Right cardiac atrium (tissue), 5 donors: ENCODE results near the gene ASCC1. TPM values are rescaled to one million over a fixed set of nuclear protein-coding genes. Genes with fewer than 3 reads are reported as not detected.
"Not testable (repeated sequence)": the region's sequence is repeated elsewhere in the genome, so short reads cannot be mapped to it uniquely, and the experiment has no call there.

Experiments used
- ATAC-seq, 2 donors: fragments of 200-7000 bp; cut with Tn5 transposase; one replicate each; pipeline versions ENCODE4 v1.8.0 to v1.9.1; 2020; ENCODE audit warnings: moderate library complexity in 2 of 2, mild to moderate bottlenecking in 1 of 2
- DNase-seq, 3 donors: peaks; one replicate each; pipeline ENCODE4 v3.0.0-alpha.2; 2020
- H3K27ac ChIP-seq: one replicate; pipeline ENCODE4 v1.5.1; 2013; ENCODE audit warnings: mild to moderate bottlenecking, low read length, control low read depth, moderate library complexity
- H3K27me3 ChIP-seq: one replicate; pipeline ENCODE4 v1.6.1; 2013; ENCODE audit not compliant: control insufficient read depth, insufficient read depth
- H3K4me1 ChIP-seq: one replicate; pipeline ENCODE4 v1.6.1; 2013; ENCODE audit warnings: low read length; ENCODE audit not compliant: control insufficient read depth, insufficient read depth
- H3K4me3 ChIP-seq: one replicate; pipeline ENCODE4 v1.5.1; 2013; ENCODE audit warnings: low read length, control low read depth
- H3K9me3 ChIP-seq: one replicate; pipeline ENCODE4 v1.6.1; 2013; ENCODE audit warnings: low read length; ENCODE audit not compliant: control insufficient read depth
- WGBS: extraction: QIAGEN DNeasy Blood & Tissue Kit; methylation state at CpG from one replicate; pipeline ENCODE4 v1.1.7; 2013; 5-methylcytosine and 5-hydroxymethylcytosine counted together
- intact Hi-C, 4 donors: fragments of 100-400 bp; cut with DNase I; formaldehyde crosslinking; loops; one replicate each; pipeline versions ENCODE4 v1.11.0 to v1.14.0; 2022 to 2023
- polyA plus RNA-seq: library from polyadenylated mRNA; stranded (reverse); fragments of 200-250 nt; gene quantifications from one replicate; pipeline ENCODE4 v1.2.3, GENCODE V29; 2013
- total RNA-seq, 4 donors: library from RNA; stranded (reverse); fragmentation: NEBNext Ultra II Directional; extraction: Animal tissue kit (Norgen Biotek cat#: 25700); gene quantifications; one replicate each; pipeline ENCODE4 v1.2.1, GENCODE V29; 2021
- donor health status: healthy with polysubstance abuse.
- donor health status: DM: no; HTN: yes; CAD: no.
- donor health status: DM: no; HTN: no; CAD: no.
- donor health status: DM: no; HTN: yes; CAD: no; lungs with severe emphysema.
- donor health status: DM: yes; HTN: yes; CAD: no.

Gene ASCC1
- total and polyA plus RNA-seq, 5 donors: 26.0 to 37.9 (median 31.6) TPM

DNA sequence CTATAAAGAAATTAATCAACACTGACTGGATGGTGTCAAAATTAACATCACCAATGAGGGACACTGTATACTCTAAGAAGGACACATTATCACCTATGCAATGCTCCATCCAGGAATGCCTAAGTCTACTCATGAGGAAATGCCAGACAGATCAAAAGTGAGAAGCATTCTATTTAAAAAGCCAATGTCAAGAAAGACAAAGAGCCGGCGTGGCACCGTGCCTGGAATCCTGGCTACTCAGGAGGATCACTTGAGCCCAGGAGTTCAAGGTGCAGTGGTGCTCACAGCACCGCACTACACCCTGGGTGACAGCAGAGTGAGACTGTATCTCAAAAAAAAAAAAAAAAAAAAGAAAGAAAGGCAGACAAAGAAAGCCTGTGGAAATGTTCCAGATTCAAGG, 45.8 kb downstream of the ASCC1 start:
- DNase-seq: peak in 1 of 3 donors; percentile 58
- ATAC-seq: peak; percentile 47 to 58
- Histone ChIP-seq H3K4me1 (peaks cover 7% of the 10 kb centered on the region), H3K4me3 (no peak overlapping the region), H3K27me3 (no peaks in the 10 kb centered on the region), H3K9me3 (no peaks in the 10 kb centered on the region), H3K27ac (no peak overlapping the region)
- WGBS: 68% methylated on average over 4 of the region's 4 CpGs
- intact Hi-C loops: no loop called here

DNA sequence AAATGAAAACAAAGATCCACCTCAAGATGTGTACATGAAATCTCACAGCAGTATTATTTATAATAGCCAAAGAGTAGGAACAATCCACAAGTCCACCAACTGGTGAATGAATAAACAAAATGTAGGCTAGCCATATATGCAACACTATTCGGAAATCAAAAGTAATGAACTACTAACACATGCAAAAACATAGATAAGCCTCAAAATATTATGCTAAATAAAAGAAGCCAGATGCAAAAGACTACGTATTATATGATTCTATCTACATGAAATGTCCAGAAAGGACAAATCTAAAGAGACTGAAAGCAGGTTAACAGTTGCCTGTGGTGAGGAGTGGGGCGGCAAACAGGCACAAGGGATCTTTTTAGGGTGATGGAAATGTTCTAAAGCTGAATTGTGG, 49.0 kb downstream of the ASCC1 start:
- no peak overlapping the region for H3K4me3 ChIP-seq
- intact Hi-C loops: no loop called here
- no peak for ATAC-seq
- H3K9me3 ChIP-seq: no peaks in the 10 kb centered on the region
- no peak overlapping the region for H3K27ac ChIP-seq
- DNase-seq: no peak
- no peaks in the 10 kb centered on the region for H3K27me3 ChIP-seq
- WGBS: 97% methylated on average over 3 of the region's 3 CpGs
- H3K4me1 ChIP-seq: peaks cover 6% of the 10 kb centered on the region

DNA sequence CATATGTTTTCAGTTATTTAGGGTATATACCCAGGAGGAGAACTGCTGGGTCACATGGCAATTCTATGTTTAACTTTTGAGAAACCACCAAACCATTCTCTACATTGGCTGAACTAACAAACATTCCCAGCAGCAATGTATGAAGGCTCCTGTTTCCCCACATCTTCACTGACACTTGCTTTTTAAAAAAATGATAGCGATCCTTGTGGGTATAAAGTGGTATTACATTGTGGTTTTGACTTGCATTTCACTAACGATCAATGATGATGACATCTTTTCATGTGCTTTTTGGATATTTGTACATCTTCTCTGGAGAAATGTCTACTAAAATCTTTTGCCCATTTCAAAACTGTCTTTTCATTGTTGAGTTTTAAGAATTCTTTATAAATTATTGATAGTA, 51.5 kb downstream of the ASCC1 start:
- H3K9me3 ChIP-seq: no peaks in the 10 kb centered on the region
- intact Hi-C loops: no loop called here
- ATAC-seq (no peak), DNase-seq (no peak)
- no peak overlapping the region for H3K4me3 ChIP-seq
- H3K27me3 ChIP-seq: no peaks in the 10 kb centered on the region
- peaks cover 3% of the 10 kb centered on the region for H3K4me1 ChIP-seq
- 88% methylated on average over 2 of the region's 2 CpGs for WGBS
- no peak overlapping the region for H3K27ac ChIP-seq

DNA sequence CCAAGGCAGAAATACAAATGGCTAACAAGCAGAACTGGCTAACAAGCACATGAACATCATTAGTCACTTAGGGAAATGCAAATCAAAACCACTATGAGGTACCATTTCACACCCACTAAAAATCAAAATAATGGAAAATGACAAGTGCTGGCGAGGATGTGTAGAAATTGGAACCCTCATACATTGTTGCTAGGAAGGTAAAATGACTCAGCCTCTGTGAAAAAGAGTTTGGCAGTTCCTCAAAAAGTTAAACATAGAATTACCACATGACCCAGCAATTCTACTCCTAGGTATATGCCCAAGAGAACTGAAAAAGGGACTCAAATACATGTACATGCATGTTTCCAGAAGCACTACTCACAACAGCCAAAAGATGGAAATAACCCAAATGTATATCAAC, 53.1 kb downstream of the ASCC1 start:
- WGBS: 81% methylated on average over 1 of the region's 1 CpG
- Histone ChIP-seq H3K9me3 (no peaks in the 10 kb centered on the region), H3K4me1 (peaks cover 3% of the 10 kb centered on the region), H3K4me3 (no peak overlapping the region), H3K27me3 (no peaks in the 10 kb centered on the region), H3K27ac (no peak overlapping the region)
- DNase-seq: no peak
- intact Hi-C loops: no loop called here
- ATAC-seq: no peak

DNA sequence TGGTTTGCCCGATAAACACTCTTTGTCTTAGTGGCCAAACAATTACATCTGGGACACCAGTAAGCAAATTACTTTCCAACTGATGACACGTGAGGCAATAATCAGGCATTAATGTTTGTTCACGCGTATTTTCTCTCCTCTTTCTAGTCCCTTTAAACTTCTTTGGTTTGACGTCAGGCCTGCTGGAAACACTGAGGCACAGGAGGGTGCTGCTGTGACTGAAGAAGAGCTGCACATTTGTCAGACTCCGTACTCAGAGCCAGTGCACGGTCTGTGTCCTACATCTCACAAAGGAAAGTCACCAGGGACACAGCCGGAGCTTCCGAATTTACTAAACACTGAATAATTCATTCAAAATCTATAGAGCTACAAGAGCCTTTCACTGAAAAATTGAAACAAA, 57.9 kb downstream of the ASCC1 start:
- 86% methylated on average over 9 of the region's 9 CpGs for WGBS
- ATAC-seq: no peak
- no peak for DNase-seq
- Histone ChIP-seq H3K9me3 (no peaks in the 10 kb centered on the region), H3K27me3 (no peaks in the 10 kb centered on the region), H3K27ac (no peak overlapping the region), H3K4me3 (no peak overlapping the region), H3K4me1 (no peaks in the 10 kb centered on the region)
- intact Hi-C loops: no loop called here

DNA sequence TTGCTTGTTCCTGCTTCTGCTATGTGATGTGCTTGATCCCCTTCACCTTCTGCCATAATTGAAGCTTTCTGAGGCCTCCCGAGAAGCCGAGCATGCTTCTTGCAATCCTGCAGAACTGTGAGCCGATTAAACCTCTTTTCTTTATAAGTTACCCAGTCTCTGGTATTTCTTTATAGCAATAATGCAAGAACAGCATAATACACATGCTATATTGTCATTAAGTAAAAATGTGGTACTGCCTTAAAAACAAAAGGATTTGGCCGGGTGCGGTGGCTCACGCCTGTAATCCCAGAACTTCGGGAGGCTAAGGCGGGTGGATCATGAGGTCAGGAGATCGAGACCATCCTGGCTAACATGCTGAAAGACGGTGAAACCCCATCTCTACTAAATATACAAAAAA, 59.9 kb downstream of the ASCC1 start:
- ATAC-seq (no peak), DNase-seq (no peak)
- 98% methylated on average over 10 of the region's 10 CpGs for WGBS
- Histone ChIP-seq H3K27ac (no peak overlapping the region), H3K9me3 (no peaks in the 10 kb centered on the region), H3K4me3 (no peak overlapping the region), H3K4me1 (no peaks in the 10 kb centered on the region), H3K27me3 (no peaks in the 10 kb centered on the region)
- intact Hi-C loops: no loop called here

DNA sequence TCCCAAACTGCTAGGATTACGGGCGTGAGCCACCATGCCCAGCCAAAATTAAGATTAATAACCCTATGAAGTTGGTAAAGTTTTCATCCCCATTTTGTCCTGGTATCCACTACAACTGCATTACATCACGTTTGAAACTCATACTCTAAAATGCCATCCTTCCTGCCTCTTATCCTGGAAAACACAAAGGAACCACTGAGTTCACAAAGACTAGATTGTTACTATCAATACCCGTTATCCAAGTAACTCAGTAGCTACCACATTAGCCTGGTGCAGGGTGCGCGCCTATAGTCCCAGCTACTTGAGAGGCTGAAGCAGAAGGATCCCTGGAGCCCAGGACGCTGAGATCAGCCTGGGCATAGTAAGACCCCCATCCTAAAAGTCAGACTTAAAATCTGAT, 63.8 kb downstream of the ASCC1 start:
- H3K4me1 ChIP-seq: no peaks in the 10 kb centered on the region
- no peak overlapping the region for H3K27ac ChIP-seq
- intact Hi-C loops: no loop called here
- ATAC-seq: no peak
- H3K27me3 ChIP-seq: no peaks in the 10 kb centered on the region
- WGBS: 91% methylated on average over 7 of the region's 7 CpGs
- no peak for DNase-seq
- no peak overlapping the region for H3K4me3 ChIP-seq
- H3K9me3 ChIP-seq: no peaks in the 10 kb centered on the region

DNA sequence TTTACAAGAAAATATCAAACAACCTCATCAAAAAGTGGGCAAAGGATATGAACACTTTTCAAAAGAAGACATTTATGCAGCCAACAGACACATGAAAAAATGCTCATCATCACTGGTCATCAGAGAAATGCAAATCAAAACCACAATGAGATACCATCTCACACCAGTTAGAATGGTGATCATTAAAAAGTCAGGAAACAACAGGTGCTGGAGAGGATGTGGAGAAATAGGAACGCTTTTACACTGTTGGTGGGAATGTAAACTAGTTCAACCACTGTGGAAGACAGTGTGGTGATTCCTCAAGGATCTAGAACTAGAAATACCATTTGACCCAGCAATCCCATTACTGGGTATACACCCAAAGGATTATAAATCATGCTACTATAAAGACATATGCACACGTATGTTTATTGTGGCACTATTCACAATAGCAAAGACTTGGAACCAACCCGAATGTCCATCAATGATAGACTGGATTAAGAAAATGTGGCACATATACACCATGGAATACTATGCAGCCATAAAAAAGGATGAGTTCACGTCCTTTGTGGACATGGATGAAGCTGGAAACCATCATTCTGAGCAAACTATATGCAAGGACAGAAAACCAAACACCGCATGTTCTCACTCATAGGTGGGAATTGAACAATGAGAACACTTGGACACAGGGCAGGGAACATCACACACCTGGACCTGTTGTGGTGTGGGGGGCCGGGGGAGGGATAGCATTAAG, 65.2 kb downstream of the ASCC1 start:
- H3K27me3 ChIP-seq, H3K4me3 ChIP-seq, DNase-seq, intact Hi-C loops, ATAC-seq, H3K27ac ChIP-seq, H3K4me1 ChIP-seq, H3K9me3 ChIP-seq: not testable (repeated sequence)
- WGBS: 98% methylated on average over 5 of the region's 6 CpGs

DNA sequence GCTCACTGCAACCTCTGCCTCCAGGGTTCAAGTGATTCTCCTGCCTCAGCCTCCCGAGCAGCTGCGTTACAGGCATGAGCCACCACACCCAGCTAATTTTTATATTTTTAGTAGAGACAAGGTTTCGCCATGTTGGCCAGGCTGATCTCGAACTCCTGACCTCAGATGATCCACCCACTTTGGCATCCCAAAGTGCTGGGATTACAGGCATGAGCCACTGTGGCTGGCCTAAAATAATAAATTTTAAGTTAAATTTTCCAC, 68.8 kb downstream of the ASCC1 start:
- H3K4me3 ChIP-seq, intact Hi-C loops, H3K9me3 ChIP-seq, H3K4me1 ChIP-seq, ATAC-seq, H3K27ac ChIP-seq, H3K27me3 ChIP-seq: not testable (repeated sequence)
- WGBS: 78% methylated on average over 4 of the region's 4 CpGs
- peak in 2 of 3 donors; percentile 66 to 68 for DNase-seq

DNA sequence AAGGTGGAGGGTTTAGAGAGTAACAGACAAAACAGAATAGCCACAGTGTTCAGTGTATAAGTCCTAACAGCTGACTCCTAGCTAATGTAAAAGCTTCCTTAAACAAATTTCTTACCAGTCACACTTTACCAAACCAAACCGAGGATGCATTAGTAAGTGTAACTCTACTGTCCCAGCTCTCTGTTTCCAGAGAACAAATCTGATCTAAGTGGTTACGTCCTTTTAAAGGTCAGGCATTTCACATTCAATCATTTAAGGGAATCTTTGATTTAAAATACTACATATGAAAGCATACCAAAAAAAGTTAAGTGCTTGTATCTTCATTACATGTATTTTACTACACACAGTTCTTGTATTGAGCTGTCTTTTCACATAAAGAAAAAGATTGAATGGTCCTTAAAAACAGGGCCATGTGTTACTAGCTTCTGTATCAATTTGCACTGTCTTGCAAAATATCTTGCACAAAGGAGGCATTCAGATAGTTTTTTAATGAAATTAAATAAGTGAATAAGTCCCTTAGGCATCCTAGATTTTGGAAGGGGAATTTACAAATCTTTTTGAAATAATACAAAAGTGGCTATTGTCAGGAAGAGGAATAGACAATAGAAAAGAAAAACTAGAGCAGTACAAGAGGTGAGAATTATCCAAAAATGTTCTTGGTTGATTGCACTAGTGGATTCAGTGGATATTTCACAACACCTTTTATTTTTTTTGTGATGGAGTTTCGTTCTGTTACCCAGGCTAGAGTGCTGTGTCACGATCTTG, 69.3 kb downstream of the ASCC1 start:
- no peaks in the 10 kb centered on the region for H3K9me3 ChIP-seq
- no peak overlapping the region for H3K4me3 ChIP-seq
- 63% methylated on average over 4 of the region's 4 CpGs for WGBS
- no peaks in the 10 kb centered on the region for H3K27me3 ChIP-seq
- DNase-seq (no peak), ATAC-seq (peak in 1 of 2 donors; percentile 72)
- H3K4me1 ChIP-seq: peaks cover 3% of the 10 kb centered on the region
- peak overlapping the region; percentile 7 for H3K27ac ChIP-seq
- intact Hi-C loops: no loop called here

DNA sequence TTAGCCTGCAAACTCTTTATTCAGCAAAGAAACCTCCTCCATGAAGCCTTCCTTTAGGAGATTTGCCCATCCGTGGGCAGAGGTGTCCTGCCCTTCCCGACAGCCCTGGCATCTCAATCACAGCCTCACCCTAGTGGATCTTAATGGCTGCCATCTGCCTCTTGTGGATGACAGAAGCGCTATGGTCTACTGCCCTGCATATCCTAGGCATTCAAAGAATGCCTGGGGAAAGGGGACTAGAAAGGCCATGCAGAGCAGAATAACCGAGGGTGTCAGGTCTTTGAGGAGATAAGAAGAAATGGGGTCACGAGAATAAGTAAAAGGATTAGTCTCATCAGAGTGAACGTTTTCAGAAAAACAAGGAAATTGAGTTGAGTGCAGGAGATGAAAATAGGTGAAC, 70.0 kb downstream of the ASCC1 start:
- no peak overlapping the region for H3K4me3 ChIP-seq
- peak in 1 of 3 donors; percentile 37 for DNase-seq
- no peak for ATAC-seq
- H3K9me3 ChIP-seq: no peaks in the 10 kb centered on the region
- intact Hi-C loops: no loop called here
- no peaks in the 10 kb centered on the region for H3K27me3 ChIP-seq
- H3K4me1 ChIP-seq: peaks cover 3% of the 10 kb centered on the region
- H3K27ac ChIP-seq: peak overlapping the region; percentile 7
- 62% methylated on average over 6 of the region's 6 CpGs for WGBS
